Stimulated activated CD4-positive, alpha-beta T cell treated with anti-CD3 and anti-CD28 coated beads, TNF-alpha, amount 100 ng/mL, for 4 hours (primary cell): ENCODE results near the gene PRKAG3.

Experiments used
- DNase-seq, 3 experiments: peaks; one replicate each; pipeline ENCODE4 v3.0.0-alpha.2; 2020; ENCODE audit warnings: low read depth in 3 of 3

PRKAG3 gene

GRCh38 chr2:218839888-218840287, 8.3 kb upstream of the PRKAG3 start:
- no peak for DNase-seq

GRCh38 chr2:218839430-218839829, 7.8 kb upstream of the PRKAG3 start:
- no peak for DNase-seq

GRCh38 chr2:218837495-218837894, 5.9 kb upstream of the PRKAG3 start:
- no peak for DNase-seq

GRCh38 chr2:218834685-218835084, 3.1 kb upstream of the PRKAG3 start:
- no peak for DNase-seq

- no peak for DNase-seq
Measured at GRCh38 chr2:218833023-218833609, 1.5 kb upstream of the PRKAG3 start.

- no peak for DNase-seq
Measured at GRCh38 chr2:218832520-218832919, 917 bp upstream of the PRKAG3 start.

GRCh38 chr2:218832081-218832480, 478 bp upstream of the PRKAG3 start:
- no peak for DNase-seq

GRCh38 chr2:218830526-218831306, 887 bp downstream of the PRKAG3 start:
- no peak for DNase-seq

GRCh38 chr2:218829868-218830451, 1.6 kb downstream of the PRKAG3 start:
- no peak for DNase-seq

GRCh38 chr2:218828477-218828778, 3.2 kb downstream of the PRKAG3 start:
- DNase-seq, result no peak

- no peak for DNase-seq
Measured at GRCh38 chr2:218827701-218828476, 3.7 kb downstream of the PRKAG3 start.

GRCh38 chr2:218826791-218827190, 4.8 kb downstream of the PRKAG3 start:
- DNase-seq, result no peak

GRCh38 chr2:218824004-218824403, 7.6 kb downstream of the PRKAG3 start:
- DNase-seq, result no peak

- DNase-seq, result no peak
Measured at GRCh38 chr2:218823196-218823855, 8.3 kb downstream of the PRKAG3 start.

- no peak for DNase-seq
Measured at GRCh38 chr2:218822622-218823021, 9.0 kb downstream of the PRKAG3 start.

- DNase-seq, result no peak
Measured at GRCh38 chr2:218821605-218822211, 9.9 kb downstream of the PRKAG3 start.

- no peak for DNase-seq
Measured at GRCh38 chr2:218820746-218821369, 10.7 kb downstream of the PRKAG3 start.

- no peak for DNase-seq
Measured at GRCh38 chr2:218819093-218819492, 12.5 kb downstream of the PRKAG3 start.

GRCh38 chr2:218816561-218817011, 15.0 kb downstream of the PRKAG3 start:
- no peak for DNase-seq

GRCh38 chr2:218815649-218816048, 16.0 kb downstream of the PRKAG3 start:
- no peak for DNase-seq

GRCh38 chr2:218815244-218815637, 16.4 kb downstream of the PRKAG3 start:
- no peak for DNase-seq
